SIG-M5 (cell line): ENCODE measurements around the gene NDUFB3.

ENCODE experiments used
- DNase-seq: peaks from one replicate; lab custom pipeline; 2025; lab: John Stamatoyannopoulos, UW

Gene NDUFB3

GRCh38 chr2:201128933-201129505 lies 57.2 kb downstream of the NDUFB3 start:
- DNase-seq = no peak

GRCh38 chr2:201130524-201131186 lies 58.9 kb downstream of the NDUFB3 start:
- DNase-seq = no peak

GRCh38 chr2:201132518-201132917 lies 60.7 kb downstream of the NDUFB3 start:
- DNase-seq = peak; percentile 59
